WTC11 (cell line): Measurements from ENCODE around the gene DDN. TPM values are rescaled to one million over a fixed set of nuclear protein-coding genes. Genes with fewer than 3 reads are reported as not detected.

ENCODE experiments used
- ATAC-seq: fragments of 200-7000 bp; cut with Tn5 transposase; 2 replicates; pipeline ENCODE4 v1.10.0; 2021; ENCODE audit warnings: mild to moderate bottlenecking, moderate library complexity
- CTCF ChIA-PET: fragments of 300-600 bp; sonication (Branson Sonifier 250); formaldehyde crosslinking; loops from one replicate; lab custom pipeline; 2021; ENCODE audit warnings: antibody characterized with exemption; lab: Charles Lee
- POLR2A ChIA-PET: fragments of 350-600 bp; sonication (Branson Sonifier 250); formaldehyde crosslinking; loops from one replicate; lab custom pipeline; 2021; ENCODE audit warnings: antibody characterized with exemption; lab: Charles Lee
- DNase-seq: peaks from one replicate; pipeline ENCODE4 v3.0.0; 2021; ENCODE audit warnings: low spot score
- H3K27ac Mint-ChIP-seq: 2 replicates; pipeline ENCODE4 v1.8.0; 2021; ENCODE audit warnings: mixed read lengths
- H3K27me3 Mint-ChIP-seq: 2 replicates; pipeline ENCODE4 v1.8.0; 2021; ENCODE audit warnings: low read depth, mild to moderate bottlenecking, moderate library complexity, mixed read lengths
- H3K36me3 Mint-ChIP-seq: 2 replicates; pipeline ENCODE4 v1.8.0; 2021; ENCODE audit warnings: mixed read lengths
- H3K4me1 Mint-ChIP-seq: 2 replicates; pipeline ENCODE4 v1.8.0; 2022; ENCODE audit warnings: mixed read lengths
- H3K4me3 Mint-ChIP-seq: 2 replicates; pipeline ENCODE4 v1.8.0; 2021; ENCODE audit warnings: mild to moderate bottlenecking, moderate library complexity, mixed read lengths
- H3K9me3 Mint-ChIP-seq: 2 replicates; pipeline ENCODE4 v1.8.0; 2021; ENCODE audit warnings: mixed read lengths
- ATF3 ChIP-seq: sonication (generic); formaldehyde crosslinking; conservative IDR thresholded peaks from 2 replicates; pipeline ENCODE4 v1.8.1; 2022; ENCODE audit warnings: mild to moderate bottlenecking, missing genetic modification reagents
- IRF1 ChIP-seq: sonication (generic); formaldehyde crosslinking; IDR thresholded peaks from 2 replicates; pipeline ENCODE4 v1.8.0; 2023; ENCODE audit warnings: missing genetic modification reagents
- MYBL2 ChIP-seq: sonication (generic); formaldehyde crosslinking; IDR thresholded peaks from 2 replicates; pipeline ENCODE4 v1.8.1; 2023; ENCODE audit warnings: mild to moderate bottlenecking, moderate library complexity, missing genetic modification reagents
- NFATC4 ChIP-seq: fragments of 250-450 bp; sonication (Bioruptor Pico); IDR thresholded peaks from 2 replicates; pipeline ENCODE4 v1.9.0; 2021; ENCODE audit warnings: mild to moderate bottlenecking
- NFYB ChIP-seq: sonication (generic); formaldehyde crosslinking; conservative IDR thresholded peaks from 2 replicates; pipeline ENCODE4 v1.8.0; 2022; ENCODE audit warnings: low read depth, missing genetic modification reagents
- PRDM15 ChIP-seq: sonication (generic); formaldehyde crosslinking; IDR thresholded peaks from 2 replicates; pipeline ENCODE4 v1.8.0; 2022; ENCODE audit warnings: missing genetic modification reagents
- RELA ChIP-seq: sonication (generic); formaldehyde crosslinking; IDR thresholded peaks from 2 replicates; pipeline ENCODE4 v1.8.1; 2022; ENCODE audit warnings: missing genetic modification reagents, mild to moderate bottlenecking, borderline replicate concordance
- STAT6 ChIP-seq: sonication (generic); formaldehyde crosslinking; conservative IDR thresholded peaks from 2 replicates; pipeline ENCODE4 v1.8.1; 2023; ENCODE audit warnings: mild to moderate bottlenecking, low read depth, missing genetic modification reagents, moderate library complexity
- TEAD4 ChIP-seq: sonication (generic); formaldehyde crosslinking; IDR thresholded peaks from 2 replicates; pipeline ENCODE4 v1.8.0; 2022; ENCODE audit warnings: mild to moderate bottlenecking, missing genetic modification reagents
- ZMAT4 ChIP-seq: fragments of 250-450 bp; sonication (Bioruptor Pico); IDR thresholded peaks from 2 replicates; pipeline ENCODE4 v1.9.0; 2021; ENCODE audit warnings: mild to moderate bottlenecking
- ZNF121 ChIP-seq: sonication (generic); formaldehyde crosslinking; IDR thresholded peaks from 2 replicates; pipeline ENCODE4 v1.8.0; 2023; ENCODE audit warnings: missing genetic modification reagents
- ZNF416 ChIP-seq: fragments of 250-450 bp; sonication (Bioruptor Pico); IDR thresholded peaks from 2 replicates; pipeline ENCODE4 v1.9.0; 2021; ENCODE audit warnings: mild to moderate bottlenecking, inconsistent platforms
- ZNF512 ChIP-seq: sonication (generic); formaldehyde crosslinking; IDR thresholded peaks from 2 replicates; pipeline ENCODE4 v1.8.1; 2022; ENCODE audit warnings: missing genetic modification reagents, borderline replicate concordance
- total RNA-seq: library from RNA; stranded (reverse); gene quantifications from 3 replicates; pipeline ENCODE4 v1.2.3, GENCODE V29; 2021

The DDN gene
- total RNA-seq, 1 experiment from 2014 or later, result 0.33 TPM

- TF ChIP-seq STAT6 (CRISPR knock-in tag), result no peak
- no peak for TF ChIP-seq ZMAT4
- no peak for TF ChIP-seq NFYB (CRISPR knock-in tag)
- no peak for TF ChIP-seq IRF1 (CRISPR knock-in tag)
- TF ChIP-seq ZNF416 (CRISPR knock-in tag), result no peak
- TF ChIP-seq RELA, result no peak
Measured at GRCh38 chr12:49033611-49034285, 34.6 kb upstream of the DDN start (continued).

- no peak overlapping the region for H3K27ac Mint-ChIP-seq
- ChIA-PET POLR2A (interaction anchor here (1.4 kb wide), 1 partner anchor 11 kb away, joined by 3 read pairs; no protein-coding TSS in a partner anchor), CTCF (interaction anchor here (0.6 to 3.8 kb wide), 5 partner anchors 11 to 142 kb away, joined by 3 to 23 read pairs (median 5); no protein-coding TSS in a partner anchor)
- no peaks in the 10 kb centered on the region for H3K27me3 Mint-ChIP-seq
- peaks cover 54% of the 10 kb centered on the region for H3K36me3 Mint-ChIP-seq
- no peak for DNase-seq
- TF ChIP-seq TEAD4 (CRISPR knock-in tag), result no peak
- TF ChIP-seq ZNF121 (CRISPR knock-in tag), result no peak
- TF ChIP-seq NFATC4 (CRISPR knock-in tag), result no peak
- no peak for TF ChIP-seq MYBL2 (CRISPR knock-in tag)
- TF ChIP-seq PRDM15 (CRISPR knock-in tag), result no peak
- no peak for TF ChIP-seq ZNF512 (CRISPR knock-in tag)
- no peak for TF ChIP-seq ATF3
- no peaks in the 10 kb centered on the region for H3K9me3 Mint-ChIP-seq
- no peaks in the 10 kb centered on the region for H3K4me1 Mint-ChIP-seq
- no peak overlapping the region for H3K4me3 Mint-ChIP-seq
- no peak for ATAC-seq
Measured at GRCh38 chr12:49032679-49033447, 33.7 kb upstream of the DDN start.
